Measurements from ENCODE around the gene TDRD12.

The TDRD12 gene

DNA sequence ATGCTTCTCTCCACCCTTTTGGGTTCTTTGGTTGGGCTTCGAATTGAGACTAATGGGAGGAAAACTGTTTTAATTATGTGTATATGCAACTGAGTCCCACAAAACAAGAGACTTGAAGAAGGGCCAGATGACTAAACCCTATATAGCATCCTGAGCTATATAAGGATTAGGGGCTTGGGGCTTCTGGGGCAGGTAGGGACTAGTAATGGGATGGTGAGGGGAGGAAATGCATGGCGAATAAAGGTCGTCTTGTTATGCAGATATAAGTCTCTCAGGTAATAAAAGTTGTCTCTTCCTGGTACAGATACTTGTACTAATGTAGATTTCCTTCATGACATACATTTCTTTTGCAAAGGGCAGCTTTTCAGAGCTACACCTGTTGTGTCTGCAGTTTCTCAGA, 152.8 kb downstream of the TDRD12 start:
- H3K27ac ChIP-seq = no peak overlapping the region
- TF ChIP-seq, protein P1, sequence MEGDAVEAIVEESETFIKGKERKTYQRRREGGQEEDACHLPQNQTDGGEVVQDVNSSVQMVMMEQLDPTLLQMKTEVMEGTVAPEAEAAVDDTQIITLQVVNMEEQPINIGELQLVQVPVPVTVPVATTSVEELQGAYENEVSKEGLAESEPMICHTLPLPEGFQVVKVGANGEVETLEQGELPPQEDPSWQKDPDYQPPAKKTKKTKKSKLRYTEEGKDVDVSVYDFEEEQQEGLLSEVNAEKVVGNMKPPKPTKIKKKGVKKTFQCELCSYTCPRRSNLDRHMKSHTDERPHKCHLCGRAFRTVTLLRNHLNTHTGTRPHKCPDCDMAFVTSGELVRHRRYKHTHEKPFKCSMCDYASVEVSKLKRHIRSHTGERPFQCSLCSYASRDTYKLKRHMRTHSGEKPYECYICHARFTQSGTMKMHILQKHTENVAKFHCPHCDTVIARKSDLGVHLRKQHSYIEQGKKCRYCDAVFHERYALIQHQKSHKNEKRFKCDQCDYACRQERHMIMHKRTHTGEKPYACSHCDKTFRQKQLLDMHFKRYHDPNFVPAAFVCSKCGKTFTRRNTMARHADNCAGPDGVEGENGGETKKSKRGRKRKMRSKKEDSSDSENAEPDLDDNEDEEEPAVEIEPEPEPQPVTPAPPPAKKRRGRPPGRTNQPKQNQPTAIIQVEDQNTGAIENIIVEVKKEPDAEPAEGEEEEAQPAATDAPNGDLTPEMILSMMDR (conservative IDR thresholded peaks at IDR 0.05) = no peak

DNA sequence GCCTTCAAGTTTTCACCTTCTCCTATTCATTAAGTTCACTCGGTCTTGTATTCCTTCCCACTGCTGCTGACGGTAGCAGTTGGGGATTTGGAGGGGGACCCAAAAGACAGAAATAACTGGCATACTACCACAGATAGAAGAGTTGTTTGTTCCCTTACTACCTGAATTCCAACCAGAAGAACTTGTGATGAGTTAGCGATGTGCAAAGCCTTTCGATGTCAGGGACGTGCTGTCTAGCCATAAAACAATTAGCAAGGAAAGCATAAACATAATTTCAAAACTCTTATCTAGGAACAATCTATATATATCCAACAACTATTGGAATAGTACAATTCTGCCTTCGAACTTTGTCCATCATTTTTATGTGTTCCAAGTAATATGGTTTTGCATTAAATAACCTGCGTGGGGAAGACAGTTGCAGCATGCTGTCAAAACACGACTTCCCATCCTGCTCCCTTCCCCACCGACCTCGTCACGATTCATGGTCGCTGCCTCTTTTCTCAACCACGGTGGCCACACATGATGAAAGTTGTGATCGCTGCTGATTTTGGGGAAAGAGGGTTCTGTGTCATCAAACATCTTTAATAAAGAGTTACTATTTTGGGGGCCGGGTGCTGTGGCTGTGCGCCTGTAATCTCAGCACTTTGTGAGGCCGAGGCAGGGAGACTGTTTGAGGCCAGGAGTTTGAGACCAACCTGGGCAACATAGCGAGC, 153.8 kb downstream of the TDRD12 start:
- H3K27ac ChIP-seq = no peak overlapping the region
- TF ChIP-seq, protein P1 (conservative IDR thresholded peaks at IDR 0.05) = no peak

DNA sequence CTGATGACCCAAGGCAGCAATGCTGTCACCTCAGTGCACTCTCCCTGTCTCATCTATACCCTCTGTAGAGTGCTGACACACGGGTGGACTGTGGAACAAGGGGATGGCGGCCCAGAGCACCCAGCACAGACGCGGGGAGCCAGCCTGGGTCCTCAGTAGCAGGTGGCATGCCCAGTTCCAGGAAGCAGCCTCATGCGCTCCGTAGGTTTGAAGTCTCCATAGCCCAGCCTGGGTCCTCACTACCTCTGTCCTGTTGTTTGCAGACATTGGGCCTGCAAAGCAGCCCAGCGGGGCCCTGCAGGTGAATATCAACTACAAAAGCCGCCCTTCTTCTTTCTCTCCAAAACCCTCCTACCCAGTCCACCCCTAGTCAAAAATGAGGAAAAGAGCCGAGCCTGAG, 155.0 kb downstream of the TDRD12 start:
- TF ChIP-seq, protein P1 (conservative IDR thresholded peaks at IDR 0.05) = no peak
- H3K27ac ChIP-seq = no peak overlapping the region

DNA sequence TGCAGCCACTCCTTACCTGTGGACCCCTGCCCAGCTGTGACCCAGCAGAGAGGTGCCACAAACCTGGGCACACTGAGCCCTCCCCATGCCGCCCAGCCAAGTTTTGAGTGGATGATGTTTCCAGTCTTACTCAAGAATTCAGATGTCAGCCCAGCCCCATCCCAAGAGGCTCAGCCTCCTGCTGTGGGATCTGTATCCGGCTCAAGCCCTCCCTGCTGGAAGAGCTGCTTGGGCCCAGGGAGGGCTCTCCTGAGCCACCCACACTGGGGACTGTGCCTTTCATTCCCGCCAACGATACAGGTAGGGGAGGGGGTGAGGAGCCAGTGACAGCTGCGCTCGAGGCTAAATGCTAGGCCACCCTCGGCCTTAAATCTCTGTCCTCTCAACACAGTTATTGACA, 155.9 kb downstream of the TDRD12 start:
- no peak overlapping the region for H3K27ac ChIP-seq
- TF ChIP-seq, protein P1 (conservative IDR thresholded peaks at IDR 0.05) = no peak

DNA sequence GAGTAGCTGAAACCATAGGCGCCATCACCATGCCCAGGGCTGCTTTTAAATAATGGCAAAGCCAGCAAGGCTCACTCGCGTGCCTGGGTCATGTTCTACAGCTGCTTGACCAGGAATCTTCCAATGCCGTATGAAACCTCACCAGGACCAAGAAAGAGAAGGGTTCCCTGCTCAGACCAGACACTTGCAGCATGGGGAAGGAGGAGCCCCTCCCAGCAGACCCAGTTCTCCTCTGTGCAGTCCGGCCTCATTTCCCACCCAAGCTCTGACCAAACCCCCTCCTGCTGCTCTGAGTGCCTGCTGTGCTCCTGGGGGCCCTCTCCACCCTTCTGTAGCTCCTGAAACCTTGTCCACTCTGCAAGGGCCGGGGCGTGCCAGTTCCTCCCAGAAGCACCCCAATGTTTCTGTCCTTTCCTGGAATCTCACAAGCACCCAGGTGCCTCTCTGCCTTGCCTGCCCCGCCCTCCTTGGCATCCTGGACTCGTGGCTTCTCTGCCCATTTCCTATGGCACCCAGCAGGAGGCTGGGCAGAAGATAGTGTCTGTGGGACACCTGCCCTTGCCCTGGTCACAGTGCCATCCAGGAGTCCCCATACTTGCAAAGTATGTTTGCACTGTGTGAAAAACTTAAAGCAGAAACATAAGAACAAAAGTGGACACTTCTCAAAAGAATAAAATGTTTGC, 156.8 kb downstream of the TDRD12 start:
- H3K27ac ChIP-seq = no peak overlapping the region
- TF ChIP-seq, protein P1 (conservative IDR thresholded peaks at IDR 0.05) = no peak

DNA sequence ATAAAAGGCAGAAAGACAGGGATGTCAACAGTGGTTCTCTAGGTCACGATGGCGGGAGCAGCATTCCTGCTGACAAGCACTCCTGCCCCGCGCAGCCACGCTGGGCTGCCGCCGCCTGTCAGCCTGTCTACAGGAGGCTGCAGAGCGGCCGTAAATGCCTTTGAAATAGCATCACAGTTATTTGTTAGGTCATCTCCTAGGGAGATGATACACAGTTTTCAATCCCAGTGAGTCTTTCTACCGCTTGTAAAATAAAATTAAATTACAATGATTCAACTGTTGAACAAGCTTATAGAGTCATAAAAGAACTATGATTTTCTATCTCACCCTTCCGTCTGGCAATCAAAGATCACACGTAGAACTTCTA, 157.3 kb downstream of the TDRD12 start:
- TF ChIP-seq, protein P1 (conservative IDR thresholded peaks at IDR 0.05) = no peak
- H3K27ac ChIP-seq = no peak overlapping the region

Data from VCaP (cell line).